AG04449 (cell line): ENCODE measurements around the gene AFAP1L2.

Experiments used
- CTCF ChIA-PET: fragments of 350-600 bp; formaldehyde crosslinking; extraction: SDS; loops from one replicate; lab custom pipeline; 2021; ENCODE audit warnings: antibody characterized with exemption; lab: Yijun Ruan, JAX
- POLR2A ChIA-PET: fragments of 400-600, 350-600 bp; formaldehyde crosslinking; extraction: SDS; loops from one replicate; lab custom pipeline; 2020; ENCODE audit warnings: antibody characterized with exemption, inconsistent platforms; lab: Yijun Ruan, JAX
- DNase-seq: peaks from one replicate; pipeline ENCODE4 v3.0.0-alpha.2; 2010; ENCODE audit warnings: low read depth, low spot score
- H3K4me3 ChIP-seq: 2 replicates; pipeline ENCODE4 v1.5.1; 2011; ENCODE audit warnings: low read depth, mild to moderate bottlenecking, control low read depth, low read length
- CTCF ChIP-seq: IDR thresholded peaks from one replicate; pipeline ENCODE4 v1.5.1; 2011; ENCODE audit warnings: mild to moderate bottlenecking, moderate library complexity, low read length, control low read depth, inconsistent platforms; ENCODE audit not compliant: insufficient read depth; ENCODE audit errors: missing control alignments

Gene AFAP1L2

DNA sequence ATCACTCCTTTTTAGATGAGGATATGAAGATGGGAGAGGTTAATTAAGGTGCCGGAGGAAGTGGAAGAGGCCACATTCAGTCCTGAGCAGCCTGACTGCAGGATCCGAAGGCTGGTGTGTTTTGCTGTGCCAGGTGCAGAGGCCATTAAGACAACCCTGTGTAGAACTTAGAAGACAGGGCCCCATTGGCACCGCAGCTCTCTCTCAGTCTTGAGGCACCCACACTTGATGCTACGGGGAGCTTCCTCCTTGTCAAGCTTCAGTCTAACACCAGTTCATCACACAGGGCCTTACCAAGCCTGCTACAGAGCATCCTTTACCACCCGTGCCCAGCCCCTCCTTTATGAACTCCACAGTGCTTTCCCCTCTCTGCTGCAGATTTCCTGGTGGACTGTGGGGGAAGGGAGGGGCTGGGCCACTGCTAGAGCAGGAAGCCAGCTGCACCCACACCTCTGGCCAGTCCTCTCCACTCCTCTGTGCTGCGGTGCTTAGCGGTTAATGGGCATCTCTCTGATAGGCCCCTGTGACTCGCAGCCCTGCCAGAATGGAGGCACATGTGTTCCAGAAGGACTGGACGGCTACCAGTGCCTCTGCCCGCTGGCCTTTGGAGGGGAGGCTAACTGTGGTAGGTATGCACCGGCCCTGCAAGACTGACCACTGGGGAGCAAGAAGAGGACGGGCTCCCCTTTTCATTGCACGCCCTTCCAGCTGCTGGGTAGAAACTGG is 119.8 kb downstream of the AFAP1L2 start:
- DNase-seq: no peak
- no peak for TF ChIP-seq CTCF
- ChIA-PET POLR2A (no interaction called here), CTCF (interaction anchor here (1.7 kb wide), 1 partner anchor 20 kb away, joined by 10 read pairs; no protein-coding TSS in a partner anchor)
- no peak overlapping the region for H3K4me3 ChIP-seq

- ChIA-PET POLR2A (no interaction called here), CTCF (interaction anchor here (1.7 kb wide), 1 partner anchor 20 kb away, joined by 10 read pairs; no protein-coding TSS in a partner anchor)
- H3K4me3 ChIP-seq: no peak overlapping the region
- DNase-seq: no peak
- no peak for TF ChIP-seq CTCF
Observed at GRCh38 chr10:114283535-114284234, 120.6 kb downstream of the AFAP1L2 start.

DNA sequence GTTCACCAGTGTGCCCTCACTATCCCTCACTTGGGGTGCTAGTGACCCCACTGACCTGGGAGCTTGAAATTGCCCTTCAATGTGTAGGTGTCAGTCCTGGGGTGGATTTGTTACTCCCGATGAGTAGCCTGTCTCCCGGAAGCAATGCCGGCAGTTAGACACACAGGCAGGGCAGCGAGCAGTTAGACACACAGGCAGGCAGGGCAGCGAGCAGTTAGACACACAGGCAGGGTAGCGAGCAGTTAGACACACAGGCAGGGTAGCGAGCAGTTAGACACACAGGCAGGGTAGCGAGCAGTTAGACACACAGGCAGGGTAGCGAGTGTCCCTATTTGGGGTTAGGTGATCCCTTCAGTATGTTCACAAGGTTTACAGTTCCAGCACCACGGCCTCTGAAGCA is 121.2 kb downstream of the AFAP1L2 start:
- no peak for DNase-seq
- H3K4me3 ChIP-seq: no peak overlapping the region
- POLR2A ChIA-PET: no interaction called here
- CTCF ChIA-PET: interaction anchor here (1.7 kb wide), 1 partner anchor 21 kb away, joined by 10 read pairs; no protein-coding TSS in a partner anchor
- no peak for TF ChIP-seq CTCF

GRCh38 chr10:114282526-114282925 is 121.8 kb downstream of the AFAP1L2 start:
- no peak overlapping the region for H3K4me3 ChIP-seq
- TF ChIP-seq CTCF: no peak
- ChIA-PET CTCF (no interaction called here), POLR2A (no interaction called here)
- DNase-seq: no peak

- POLR2A ChIA-PET: no interaction called here
- no peak for TF ChIP-seq CTCF
- CTCF ChIA-PET: no interaction called here
- H3K4me3 ChIP-seq: no peak overlapping the region
- DNase-seq: no peak
Observed at GRCh38 chr10:114281461-114281860, 122.8 kb downstream of the AFAP1L2 start.

GRCh38 chr10:114281006-114281405 is 123.3 kb downstream of the AFAP1L2 start:
- DNase-seq: no peak
- no peak for TF ChIP-seq CTCF
- no peak overlapping the region for H3K4me3 ChIP-seq
- POLR2A ChIA-PET: no interaction called here
- CTCF ChIA-PET: no interaction called here
